ENCODE measurements around the gene LRCH4. TPM values are rescaled to one million over a fixed set of nuclear protein-coding genes. Genes with fewer than 3 reads are reported as not detected.

LRCH4 gene
- total and polyA plus RNA-seq, 2 of the 8 experiments (the other 6 are each of a cell fraction or from before 2014, with no cell fraction given), result 15.5 to 36.6 TPM

DNA sequence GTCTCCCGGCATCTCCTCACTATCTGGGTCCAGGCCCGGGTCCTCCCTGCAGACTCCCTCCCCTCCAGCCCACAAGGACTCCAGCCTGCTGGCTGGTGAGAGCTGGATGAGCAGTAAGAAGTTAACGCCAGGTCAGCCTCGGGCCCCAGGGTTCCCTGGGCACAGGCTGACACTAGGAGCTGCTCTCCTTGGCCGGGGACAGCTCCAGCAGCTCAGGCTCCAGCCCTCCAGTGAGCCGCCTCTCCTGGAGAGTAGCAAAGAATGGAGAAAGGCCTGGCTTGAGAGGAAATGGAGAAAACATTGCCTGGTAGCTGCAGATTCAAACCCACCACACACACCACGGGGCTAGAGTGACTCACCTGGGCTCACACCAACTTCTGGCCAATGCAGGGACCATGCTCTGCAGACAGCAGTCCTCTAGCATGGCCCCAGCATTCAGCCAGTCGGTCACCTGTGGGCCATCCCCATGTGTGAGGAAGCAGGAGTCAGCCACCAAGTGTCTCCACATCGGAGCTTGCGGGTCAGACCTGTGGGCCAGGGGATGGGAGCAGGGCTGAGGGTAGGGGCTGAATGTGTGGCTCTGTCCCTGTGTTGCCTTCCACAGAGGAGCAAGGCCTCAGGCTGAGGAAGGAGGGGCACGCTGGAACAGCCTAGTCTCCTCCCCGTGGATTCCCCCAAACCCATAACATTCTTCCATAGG lies 18.7 kb downstream of the LRCH4 start:
- Histone ChIP-seq H2BK12ac (ENCODE audit: low read depth, low read length) (peak overlapping the region; percentile 60; the same call in 1 of the 2 replicates), H2BK15ac (ENCODE audit: low read length) (peak overlapping the region; percentile 46; the same call in 1 of the 2 replicates), H3K27ac (ENCODE audit: low read depth, low read length) (no peak overlapping the region), H3K9ac (replicated peaks in 1 of 4; ENCODE audit: extremely low read depth in 1 of 4, low read depth in 3 of 4, low read length in 3 of 4) (no peak overlapping the region), H3K14ac (ENCODE audit: insufficient read length) (no peak overlapping the region), H3K79me1 (ENCODE audit: low read depth, low read length) (peaks cover 2% of the 10 kb centered on the region; the same call in 1 of the 2 replicates), H3K18ac (ENCODE audit: extremely low read depth, low read length) (peak overlapping the region; percentile 48; the same call in 1 of the 2 replicates), H2BK20ac (ENCODE audit: low read length) (no peak overlapping the region), H3K36me3 (ENCODE audit: control insufficient read depth in 2 of 4, insufficient read depth in 4 of 4, low read length in 3 of 4) (no peaks in the 10 kb centered on the region), H2BK5ac (ENCODE audit: low read depth, low read length) (peak overlapping the region; percentile 75; the same call in 1 of the 2 replicates), H3K27me3 (replicated peaks in 1 of 4; ENCODE audit: control insufficient read depth in 3 of 4, extremely low read depth in 1 of 4, insufficient read depth in 3 of 4, low read length in 3 of 4) (peaks cover 0 to 4% (median under 1%) of the 10 kb centered on the region in 4 experiments; a peak in 1 of 7 replicates), H3K4me2 (ENCODE audit: insufficient read depth in 1 of 2, low read depth in 2 of 2, low read length in 2 of 2) (peak overlapping the region in 1 of 2 experiments; percentile 20; a peak in 1 of 4 replicates), H2BK120ac (replicated peaks; ENCODE audit: low read depth, low read length) (no peak overlapping the region), H4K8ac (ENCODE audit: extremely low read depth, insufficient read depth, low read length) (no peak overlapping the region), H3K23me2 (ENCODE audit: low read depth, low read length) (peaks cover 8% of the 10 kb centered on the region; the same call in 1 of the 2 replicates), H3K4me3 (ENCODE audit: extremely low read depth in 1 of 4, insufficient read depth in 2 of 4, low read depth in 3 of 4, low read length in 4 of 4) (no peak overlapping the region), H4K20me1 (replicated peaks in 1 of 2; ENCODE audit: control insufficient read depth in 1 of 2, insufficient read depth in 2 of 2, low read length in 2 of 2) (peaks cover 0 to 3% of the 10 kb centered on the region in 2 experiments), H4K5ac (ENCODE audit: insufficient read length, low read depth, low read length) (no peak overlapping the region), H3K23ac (ENCODE audit: insufficient read length) (no peak overlapping the region), H3K4ac (replicated peaks; ENCODE audit: insufficient read length, low read depth, low read length) (peak overlapping the region; percentile 44), H3K56ac (replicated peaks; ENCODE audit: insufficient read length, low read depth, low read length) (no peak overlapping the region), H3K9me3 (ENCODE audit: insufficient read depth in 2 of 2, low read depth in 1 of 2, low read length in 1 of 2) (no peaks in the 10 kb centered on the region), H4K91ac (replicated peaks; ENCODE audit: insufficient read length, low read length) (peak overlapping the region; percentile 66), H3K4me1 (replicated peaks in 1 of 4; ENCODE audit: control insufficient read depth in 3 of 4, insufficient read depth in 4 of 4, low read length in 3 of 4) (peaks cover 0 to 38% (median 25%) of the 10 kb centered on the region in 4 experiments; a peak in 6 of 7 replicates), H2AK5ac (ENCODE audit: low read depth, low read length) (0 out of 2 replicates have a peak overlapping the region, but pooled peaks have one; percentile 82), H2AFZ (ENCODE audit: low read length) (no peak overlapping the region), H3K79me2 (ENCODE audit: control insufficient read depth in 1 of 2, insufficient read depth in 2 of 2, low read length in 2 of 2) (no peaks in the 10 kb centered on the region)
- DNase-seq (ENCODE audit: low read depth in 1 of 2, low spot score in 2 of 2), result no peak
- WGBS, 2 experiments (ENCODE audit: extremely low coverage in 1 of 2, insufficient coverage in 1 of 2, insufficient read length in 1 of 2, insufficient replicate concordance in 2 of 2, low coverage in 1 of 2, low lambda C conversion rate in 2 of 2, missing lambda C conversion rate in 1 of 2), result 86% methylated on average over 12 of the region's 12 CpGs; no CpG with 5 or more reads in 1 of the 2 experiments
- FAIRE-seq, result no peak
- ChIA-PET CTCF (ENCODE audit: partially characterized antibody) (interaction anchor here (0.7 to 12.7 kb wide), 10 partner anchors 8 to 199 kb away, joined by 3 to 341 read pairs (median 3); partner anchors contain the start of genes AGFG2, FBXO24 and LRCH4), POLR2A (ENCODE audit: partially characterized antibody) (interaction anchor here (0.8 to 2.2 kb wide), 7 partner anchors 9 to 88 kb away, joined by 3 to 7 read pairs (median 4); no protein-coding TSS in a partner anchor)
- no peak for TF ChIP-seq RNF2 (IDR thresholded peaks at IDR 0.05; ENCODE audit: borderline replicate concordance, low read depth, low read length, missing control alignments, poor library complexity, severe bottlenecking)
- TF ChIP-seq POLR2AphosphoS5 (IDR thresholded peaks at IDR 0.05; ENCODE audit: low read depth, low read length), result peak; percentile 16; the same call in 1 of the 2 replicates

Data from H1 (cell line).